Measurements from ENCODE around the gene TCF4.

TCF4 gene

DNA sequence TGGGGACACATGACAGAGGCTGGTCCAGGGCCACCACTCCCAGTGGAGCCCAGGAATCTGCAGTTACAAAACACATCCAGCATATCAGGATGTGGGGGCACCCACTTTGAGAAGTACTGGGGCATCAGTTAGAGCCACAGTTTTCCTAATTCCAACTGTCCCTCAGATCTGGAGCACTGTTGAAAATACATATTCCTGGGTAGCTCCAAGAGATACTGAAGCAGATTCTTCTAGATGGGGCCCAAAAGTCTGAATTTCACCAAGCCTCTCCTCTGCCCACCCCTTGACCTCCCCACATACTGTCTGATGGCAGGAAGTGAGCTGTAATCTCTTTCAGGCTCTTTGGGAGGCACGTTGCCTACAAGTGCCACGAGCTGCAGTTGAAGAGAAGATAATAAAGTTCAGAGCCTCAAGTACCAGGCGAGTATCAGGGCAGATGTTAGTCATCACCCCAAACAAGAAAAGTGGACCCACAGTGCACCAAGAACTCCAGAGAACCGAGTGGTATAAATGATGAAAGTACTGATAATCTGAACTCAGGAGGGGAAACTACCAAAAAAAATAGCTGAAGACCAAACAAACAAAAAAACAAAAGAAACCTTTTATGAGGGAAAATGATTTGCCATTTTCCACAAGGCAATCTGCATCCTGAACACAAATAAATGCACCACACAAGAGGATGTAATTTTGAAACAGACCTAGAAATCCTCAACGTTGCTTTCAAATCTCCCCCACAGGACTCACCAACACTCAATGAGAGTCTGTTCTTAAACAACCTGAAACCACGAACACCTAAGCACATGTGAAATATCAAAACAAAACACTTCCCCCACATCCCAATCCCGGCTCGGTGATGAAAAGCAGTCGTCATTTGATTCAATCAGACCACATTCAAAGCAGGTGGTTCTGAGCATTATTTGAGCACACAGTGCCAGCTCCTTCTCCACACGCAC lies 98.7 kb downstream of the TCF4 start:
- no peak overlapping the region for H3K14ac ChIP-seq (ENCODE audit: low read length)
- no peak overlapping the region for H3K9ac ChIP-seq (ENCODE audit: low read length)
- H3K27ac ChIP-seq (ENCODE audit: low read depth, low read length): no peak overlapping the region
- H4K91ac ChIP-seq (ENCODE audit: low read depth, low read length): no peak overlapping the region
- no peak overlapping the region for H2AFZ ChIP-seq (ENCODE audit: insufficient read depth, low read length, poor library complexity)
- no peak for DNase-seq
- no peak overlapping the region for H3K4ac ChIP-seq (ENCODE audit: low read depth, low read length)
- no peak overlapping the region for H3K4me3 ChIP-seq (ENCODE audit: low read depth, low read length)
- no peak overlapping the region for H2BK120ac ChIP-seq (ENCODE audit: insufficient read depth, low read length, poor library complexity)
- H4K8ac ChIP-seq (ENCODE audit: low read depth, low read length): no peak overlapping the region
- no peak overlapping the region for H4K12ac ChIP-seq (ENCODE audit: low read depth, low read length)
- no peak overlapping the region for H2BK5ac ChIP-seq (ENCODE audit: low read depth, low read length, poor library complexity)
- no peaks in the 10 kb centered on the region for H3K79me2 ChIP-seq (ENCODE audit: control insufficient read depth, insufficient read depth, low read length, poor library complexity)
- H3K9me3 ChIP-seq (ENCODE audit: insufficient read depth, low read depth, low read length): no peaks in the 10 kb centered on the region
- peaks cover 2 to 5% of the 10 kb centered on the region in 2 experiments for H3K4me1 ChIP-seq (ENCODE audit: control insufficient read depth in 1 of 2, insufficient read depth in 2 of 2, low read length in 2 of 2)
- no peak overlapping the region for H3K4me2 ChIP-seq (ENCODE audit: low read length)
- H3K18ac ChIP-seq (ENCODE audit: low read length): no peak overlapping the region
- no peaks in the 10 kb centered on the region for H3K27me3 ChIP-seq (ENCODE audit: insufficient read depth, low read length)
- no peaks in the 10 kb centered on the region for H3K79me1 ChIP-seq (ENCODE audit: low read length)
- no CpG with 5 or more reads among the region's 10 CpGs for WGBS (ENCODE audit: extremely low coverage, insufficient coverage, insufficient read length)
- H2AK5ac ChIP-seq (ENCODE audit: low read length): no peak overlapping the region
- no peak overlapping the region for H2BK12ac ChIP-seq (ENCODE audit: low read length)
- no peak overlapping the region for H3K23ac ChIP-seq (ENCODE audit: low read length)
- no peaks in the 10 kb centered on the region for H3K36me3 ChIP-seq (ENCODE audit: control insufficient read depth in 1 of 2, insufficient read depth in 2 of 2, low read length in 2 of 2)

DNA sequence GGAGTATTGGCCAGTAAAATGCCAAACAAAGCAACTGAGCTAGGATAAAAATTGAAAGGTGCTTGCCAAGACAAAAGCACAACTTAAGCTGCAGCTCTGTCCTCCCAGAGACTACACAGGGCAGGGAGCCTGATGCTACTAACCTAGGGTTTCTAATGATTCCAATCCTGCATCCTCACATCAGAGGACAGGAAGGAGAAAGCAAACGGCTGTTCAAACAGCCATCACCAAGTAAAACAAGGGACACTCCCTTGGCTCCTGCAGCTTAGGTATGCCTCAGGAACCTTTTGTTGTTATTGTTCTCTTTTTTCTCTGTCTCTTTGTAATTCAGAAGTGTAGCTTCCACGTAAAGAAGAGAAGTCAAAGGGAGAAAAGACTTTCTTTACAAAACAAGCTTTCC lies 99.5 kb downstream of the TCF4 start:
- no peak overlapping the region for H2AFZ ChIP-seq (ENCODE audit: insufficient read depth, low read length, poor library complexity)
- H2BK5ac ChIP-seq (ENCODE audit: low read depth, low read length, poor library complexity): no peak overlapping the region
- H4K12ac ChIP-seq (ENCODE audit: low read depth, low read length): no peak overlapping the region
- no peak overlapping the region for H2BK12ac ChIP-seq (ENCODE audit: low read length)
- H3K4me2 ChIP-seq (ENCODE audit: low read length): no peak overlapping the region
- no peak overlapping the region for H4K8ac ChIP-seq (ENCODE audit: low read depth, low read length)
- H3K36me3 ChIP-seq (ENCODE audit: control insufficient read depth in 1 of 2, insufficient read depth in 2 of 2, low read length in 2 of 2): no peaks in the 10 kb centered on the region
- no peaks in the 10 kb centered on the region for H3K79me1 ChIP-seq (ENCODE audit: low read length)
- no peak overlapping the region for H2BK120ac ChIP-seq (ENCODE audit: insufficient read depth, low read length, poor library complexity)
- H3K4me3 ChIP-seq (ENCODE audit: low read depth, low read length): no peak overlapping the region
- no CpG with 5 or more reads among the region's 2 CpGs for WGBS (ENCODE audit: extremely low coverage, insufficient coverage, insufficient read length)
- no peak overlapping the region for H4K91ac ChIP-seq (ENCODE audit: low read depth, low read length)
- H3K4ac ChIP-seq (ENCODE audit: low read depth, low read length): no peak overlapping the region
- H3K14ac ChIP-seq (ENCODE audit: low read length): no peak overlapping the region
- no peak overlapping the region for H3K27ac ChIP-seq (ENCODE audit: low read depth, low read length)
- H3K23ac ChIP-seq (ENCODE audit: low read length): no peak overlapping the region
- no peaks in the 10 kb centered on the region for H3K9me3 ChIP-seq (ENCODE audit: insufficient read depth, low read depth, low read length)
- no peak overlapping the region for H2AK5ac ChIP-seq (ENCODE audit: low read length)
- H3K9ac ChIP-seq (ENCODE audit: low read length): no peak overlapping the region
- no peaks in the 10 kb centered on the region for H3K27me3 ChIP-seq (ENCODE audit: insufficient read depth, low read length)
- no peak overlapping the region for H3K18ac ChIP-seq (ENCODE audit: low read length)
- no peaks in the 10 kb centered on the region for H3K79me2 ChIP-seq (ENCODE audit: control insufficient read depth, insufficient read depth, low read length, poor library complexity)
- no peak for DNase-seq
- H3K4me1 ChIP-seq (ENCODE audit: control insufficient read depth in 1 of 2, insufficient read depth in 2 of 2, low read length in 2 of 2): peaks cover 2 to 5% of the 10 kb centered on the region in 2 experiments

DNA sequence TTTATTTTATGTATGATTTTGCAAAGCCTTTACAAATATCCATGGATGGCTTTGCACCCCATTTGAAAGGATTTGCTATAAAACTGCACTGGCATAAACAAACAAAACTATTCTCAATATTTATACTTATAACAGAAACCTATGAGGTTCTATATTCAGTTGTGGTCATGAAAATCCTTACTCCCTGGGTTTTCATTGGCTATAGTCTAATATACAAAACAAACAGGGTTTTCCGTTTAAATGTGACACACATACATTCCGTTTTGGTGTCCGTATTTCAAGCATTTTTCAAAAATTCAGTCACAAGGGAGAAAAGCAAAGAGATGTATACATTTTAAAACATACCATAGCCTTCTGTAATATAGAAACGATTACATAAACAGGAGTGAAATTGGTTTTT lies 100.0 kb downstream of the TCF4 start:
- H3K27me3 ChIP-seq (ENCODE audit: insufficient read depth, low read length): no peaks in the 10 kb centered on the region
- peaks cover 2 to 5% of the 10 kb centered on the region in 2 experiments for H3K4me1 ChIP-seq (ENCODE audit: control insufficient read depth in 1 of 2, insufficient read depth in 2 of 2, low read length in 2 of 2)
- H3K79me2 ChIP-seq (ENCODE audit: control insufficient read depth, insufficient read depth, low read length, poor library complexity): no peaks in the 10 kb centered on the region
- no peak overlapping the region for H2BK120ac ChIP-seq (ENCODE audit: insufficient read depth, low read length, poor library complexity)
- H3K27ac ChIP-seq (ENCODE audit: low read depth, low read length): no peak overlapping the region
- H3K4ac ChIP-seq (ENCODE audit: low read depth, low read length): no peak overlapping the region
- no CpG with 5 or more reads among the region's 4 CpGs for WGBS (ENCODE audit: extremely low coverage, insufficient coverage, insufficient read length)
- H3K4me3 ChIP-seq (ENCODE audit: low read depth, low read length): no peak overlapping the region
- H4K12ac ChIP-seq (ENCODE audit: low read depth, low read length): no peak overlapping the region
- no peak overlapping the region for H4K91ac ChIP-seq (ENCODE audit: low read depth, low read length)
- H3K9ac ChIP-seq (ENCODE audit: low read length): no peak overlapping the region
- no peak overlapping the region for H2BK5ac ChIP-seq (ENCODE audit: low read depth, low read length, poor library complexity)
- no peak overlapping the region for H3K18ac ChIP-seq (ENCODE audit: low read length)
- DNase-seq: no peak
- H2BK12ac ChIP-seq (ENCODE audit: low read length): no peak overlapping the region
- no peak overlapping the region for H3K4me2 ChIP-seq (ENCODE audit: low read length)
- no peak overlapping the region for H3K23ac ChIP-seq (ENCODE audit: low read length)
- H3K36me3 ChIP-seq (ENCODE audit: control insufficient read depth in 1 of 2, insufficient read depth in 2 of 2, low read length in 2 of 2): peaks cover 0 to under 1% of the 10 kb centered on the region in 2 experiments
- no peak overlapping the region for H4K8ac ChIP-seq (ENCODE audit: low read depth, low read length)
- no peak overlapping the region for H3K14ac ChIP-seq (ENCODE audit: low read length)
- no peaks in the 10 kb centered on the region for H3K9me3 ChIP-seq (ENCODE audit: insufficient read depth, low read depth, low read length)
- no peaks in the 10 kb centered on the region for H3K79me1 ChIP-seq (ENCODE audit: low read length)
- no peak overlapping the region for H2AK5ac ChIP-seq (ENCODE audit: low read length)
- H2AFZ ChIP-seq (ENCODE audit: insufficient read depth, low read length, poor library complexity): no peak overlapping the region

DNA sequence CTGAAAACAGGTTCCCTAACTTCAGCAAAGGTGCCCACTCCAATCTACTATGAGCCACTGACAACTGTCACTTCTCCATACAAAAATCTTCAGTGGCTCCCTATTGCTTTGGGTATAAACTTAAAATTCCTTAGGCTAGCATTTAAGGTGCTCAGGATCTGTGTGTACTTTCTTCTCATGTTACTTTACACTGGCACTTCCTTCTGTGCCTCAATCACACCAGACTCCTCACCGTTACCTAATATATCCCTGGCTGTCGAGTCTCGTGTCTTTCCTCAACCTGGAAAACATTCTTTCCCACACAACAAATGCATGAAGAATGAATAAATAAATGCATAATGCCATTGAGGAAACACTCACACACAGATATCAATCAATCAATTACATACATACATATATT lies 101.1 kb downstream of the TCF4 start:
- no peak overlapping the region for H3K27ac ChIP-seq (ENCODE audit: low read depth, low read length)
- H3K27me3 ChIP-seq (ENCODE audit: insufficient read depth, low read length): no peaks in the 10 kb centered on the region
- H3K36me3 ChIP-seq (ENCODE audit: control insufficient read depth in 1 of 2, insufficient read depth in 2 of 2, low read length in 2 of 2): peaks cover 0 to 3% of the 10 kb centered on the region in 2 experiments
- no peak overlapping the region for H2BK12ac ChIP-seq (ENCODE audit: low read length)
- H3K23ac ChIP-seq (ENCODE audit: low read length): no peak overlapping the region
- WGBS (ENCODE audit: extremely low coverage, insufficient coverage, insufficient read length): no CpG with 5 or more reads among the region's 3 CpGs
- no peak overlapping the region for H2BK5ac ChIP-seq (ENCODE audit: low read depth, low read length, poor library complexity)
- no peak overlapping the region for H3K9ac ChIP-seq (ENCODE audit: low read length)
- no peak for DNase-seq
- no peak overlapping the region for H3K4ac ChIP-seq (ENCODE audit: low read depth, low read length)
- H3K4me3 ChIP-seq (ENCODE audit: low read depth, low read length): no peak overlapping the region
- H3K18ac ChIP-seq (ENCODE audit: low read length): no peak overlapping the region
- no peak overlapping the region for H4K91ac ChIP-seq (ENCODE audit: low read depth, low read length)
- H3K79me2 ChIP-seq (ENCODE audit: control insufficient read depth, insufficient read depth, low read length, poor library complexity): no peaks in the 10 kb centered on the region
- H2AFZ ChIP-seq (ENCODE audit: insufficient read depth, low read length, poor library complexity): no peak overlapping the region
- H4K8ac ChIP-seq (ENCODE audit: low read depth, low read length): no peak overlapping the region
- no peaks in the 10 kb centered on the region for H3K9me3 ChIP-seq (ENCODE audit: insufficient read depth, low read depth, low read length)
- H3K14ac ChIP-seq (ENCODE audit: low read length): no peak overlapping the region
- H2AK5ac ChIP-seq (ENCODE audit: low read length): no peak overlapping the region
- peaks cover 2 to 5% of the 10 kb centered on the region in 2 experiments for H3K4me1 ChIP-seq (ENCODE audit: control insufficient read depth in 1 of 2, insufficient read depth in 2 of 2, low read length in 2 of 2)
- no peak overlapping the region for H4K12ac ChIP-seq (ENCODE audit: low read depth, low read length)
- H3K4me2 ChIP-seq (ENCODE audit: low read length): no peak overlapping the region
- no peaks in the 10 kb centered on the region for H3K79me1 ChIP-seq (ENCODE audit: low read length)
- H2BK120ac ChIP-seq (ENCODE audit: insufficient read depth, low read length, poor library complexity): no peak overlapping the region

Measured in trophoblast cell (in vitro differentiated cells and primary cell).